ENCODE measurements around the gene DLGAP1. TPM values are rescaled to one million over a fixed set of nuclear protein-coding genes. Genes with fewer than 3 reads are reported as not detected.

The DLGAP1 gene
- total and polyA plus RNA-seq, 2 of the 8 experiments (the other 6 are each of a cell fraction or from before 2014, with no cell fraction given), result 11.8 to 16.9 TPM

- H3K27ac ChIP-seq (ENCODE audit: low read depth, low read length), result no peak overlapping the region
- H4K20me1 ChIP-seq (replicated peaks in 1 of 2; ENCODE audit: control insufficient read depth in 1 of 2, insufficient read depth in 2 of 2, low read length in 2 of 2), result peaks cover 0 to 7% of the 10 kb centered on the region in 2 experiments
- peaks cover 11% of the 10 kb centered on the region for H3K23me2 ChIP-seq (ENCODE audit: low read depth, low read length)
- H3K4me1 ChIP-seq (replicated peaks in 1 of 4; ENCODE audit: control insufficient read depth in 3 of 4, insufficient read depth in 4 of 4, low read length in 3 of 4), result no peaks in the 10 kb centered on the region
- DNase-seq (ENCODE audit: low read depth in 1 of 2, low spot score in 2 of 2) (no peak), FAIRE-seq (no peak)
- 60% methylated on average over 1 of the region's 1 CpG; no CpG with 5 or more reads in 1 of the 2 experiments for WGBS, 2 experiments (ENCODE audit: extremely low coverage in 1 of 2, insufficient coverage in 1 of 2, insufficient read length in 1 of 2, insufficient replicate concordance in 2 of 2, low coverage in 1 of 2, low lambda C conversion rate in 2 of 2, missing lambda C conversion rate in 1 of 2)
- H3K23ac ChIP-seq (ENCODE audit: insufficient read length), result no peak overlapping the region
- no peak for TF ChIP-seq SRF (IDR thresholded peaks at IDR 0.05; ENCODE audit: low read depth, low read length)
- no peak for TF ChIP-seq RAD21 (IDR thresholded peaks at IDR 0.05 in 1 of 2, conservative IDR thresholded peaks at IDR 0.05 in 1 of 2; ENCODE audit: low read depth in 2 of 2, low read length in 2 of 2)
- no peak for TF ChIP-seq RXRA (IDR thresholded peaks at IDR 0.05; ENCODE audit: insufficient read depth, low read depth, low read length)
- no peak for TF ChIP-seq POLR2A (IDR thresholded peaks at IDR 0.05; ENCODE audit: control extremely low read depth in 1 of 2, low read depth in 2 of 2, low read length in 2 of 2)
- no peak for TF ChIP-seq TAF1 (IDR thresholded peaks at IDR 0.05; ENCODE audit: low read depth, low read length)
- no peak for TF ChIP-seq SP1 (IDR thresholded peaks at IDR 0.05; ENCODE audit: low read depth, low read length)
- no peak for TF ChIP-seq GABPA (IDR thresholded peaks at IDR 0.05; ENCODE audit: borderline replicate concordance, insufficient read depth, low read length)
- TF ChIP-seq SIX5 (IDR thresholded peaks at IDR 0.05; ENCODE audit: low read depth, low read length), result no peak
- TF ChIP-seq TAF7 (optimal IDR thresholded peaks at IDR 0.05; ENCODE audit: borderline replicate concordance, low read depth, low read length), result no peak
- peaks cover 0 to 13% (median 4%) of the 10 kb centered on the region in 4 experiments; a peak in 3 of 8 replicates for H3K36me3 ChIP-seq (ENCODE audit: control insufficient read depth in 2 of 4, insufficient read depth in 4 of 4, low read length in 3 of 4)
- H3K79me1 ChIP-seq (ENCODE audit: low read depth, low read length), result no peaks in the 10 kb centered on the region
- H4K91ac ChIP-seq (replicated peaks; ENCODE audit: insufficient read length, low read length), result no peak overlapping the region
- no peak overlapping the region for H3K14ac ChIP-seq (ENCODE audit: insufficient read length)
- no peak overlapping the region for H3K56ac ChIP-seq (replicated peaks; ENCODE audit: insufficient read length, low read depth, low read length)
- no peak overlapping the region for H2BK20ac ChIP-seq (ENCODE audit: low read length)
- H2AFZ ChIP-seq (ENCODE audit: low read length), result no peak overlapping the region
- H4K8ac ChIP-seq (ENCODE audit: extremely low read depth, insufficient read depth, low read length), result no peak overlapping the region
- no peaks in the 10 kb centered on the region for H3K27me3 ChIP-seq (replicated peaks in 1 of 4; ENCODE audit: control insufficient read depth in 3 of 4, extremely low read depth in 1 of 4, insufficient read depth in 3 of 4, low read length in 3 of 4)
- no peak overlapping the region for H2BK12ac ChIP-seq (ENCODE audit: low read depth, low read length)
- H3K4ac ChIP-seq (replicated peaks; ENCODE audit: insufficient read length, low read depth, low read length), result no peak overlapping the region
- H2BK15ac ChIP-seq (ENCODE audit: low read length), result no peak overlapping the region
- no peak overlapping the region for H3K9ac ChIP-seq (replicated peaks in 1 of 4; ENCODE audit: extremely low read depth in 1 of 4, low read depth in 3 of 4, low read length in 3 of 4)
- no peak overlapping the region for H2BK5ac ChIP-seq (ENCODE audit: low read depth, low read length)
- H3K4me2 ChIP-seq (ENCODE audit: insufficient read depth in 1 of 2, low read depth in 2 of 2, low read length in 2 of 2), result no peak overlapping the region
- H3K9me3 ChIP-seq (ENCODE audit: insufficient read depth in 2 of 2, low read depth in 1 of 2, low read length in 1 of 2), result peaks cover 0 to 3% of the 10 kb centered on the region in 2 experiments; a peak in 1 of 4 replicates
- no peak overlapping the region for H2BK120ac ChIP-seq (replicated peaks; ENCODE audit: low read depth, low read length)
- H3K79me2 ChIP-seq (ENCODE audit: control insufficient read depth in 1 of 2, insufficient read depth in 2 of 2, low read length in 2 of 2), result peaks cover 0 to 3% of the 10 kb centered on the region in 2 experiments; a peak in 1 of 4 replicates
- no peak overlapping the region for H2AK5ac ChIP-seq (ENCODE audit: low read depth, low read length)
- ChIA-PET CTCF (ENCODE audit: partially characterized antibody) (interaction anchor here (1.3 to 1.6 kb wide), 2 partner anchors 49 to 76 kb away, joined by 3 to 4 read pairs; no protein-coding TSS in a partner anchor), POLR2A (ENCODE audit: partially characterized antibody) (no interaction called here)
- H3K18ac ChIP-seq (ENCODE audit: extremely low read depth, low read length), result no peak overlapping the region
- no peak overlapping the region for H3K4me3 ChIP-seq (ENCODE audit: extremely low read depth in 1 of 4, insufficient read depth in 2 of 4, low read depth in 3 of 4, low read length in 4 of 4)
- H4K5ac ChIP-seq (ENCODE audit: insufficient read length, low read depth, low read length), result no peak overlapping the region
Measured at GRCh38 chr18:3742541-3742940, 712.6 kb downstream of the DLGAP1 start.
